Measurements from ENCODE around the gene LHX3.

LHX3 gene

GRCh38 chr9:136190656-136191055 lies 14.3 kb downstream of the LHX3 start:
- DNase-seq: no peak

- DNase-seq: no peak
These were observed 14.7 kb downstream of the LHX3 start for GRCh38 chr9:136190237-136190601.

- no peak for DNase-seq
These were observed 15.3 kb downstream of the LHX3 start for GRCh38 chr9:136189394-136190236.

GRCh38 chr9:136187683-136188586 lies 17.0 kb downstream of the LHX3 start:
- no peak for DNase-seq

- DNase-seq: no peak
These were observed 17.7 kb downstream of the LHX3 start for GRCh38 chr9:136187197-136187596.

GRCh38 chr9:136186386-136186785 lies 18.5 kb downstream of the LHX3 start:
- DNase-seq: no peak

GRCh38 chr9:136185596-136186366 lies 19.1 kb downstream of the LHX3 start:
- DNase-seq: no peak

- no peak for DNase-seq
These were observed 19.9 kb downstream of the LHX3 start for GRCh38 chr9:136185066-136185465.

GRCh38 chr9:136182850-136183422 lies 22.0 kb downstream of the LHX3 start:
- DNase-seq: no peak

GRCh38 chr9:136182420-136182787 lies 22.5 kb downstream of the LHX3 start:
- DNase-seq: no peak

- no peak for DNase-seq
These were observed 23.0 kb downstream of the LHX3 start for GRCh38 chr9:136181784-136182419.

GRCh38 chr9:136180586-136180985 lies 24.3 kb downstream of the LHX3 start:
- no peak for DNase-seq

GRCh38 chr9:136179761-136180160 lies 25.2 kb downstream of the LHX3 start:
- no peak for DNase-seq

- DNase-seq: no peak
These were observed 25.8 kb downstream of the LHX3 start for GRCh38 chr9:136179101-136179616.

GRCh38 chr9:136178773-136179075 lies 26.2 kb downstream of the LHX3 start:
- DNase-seq: no peak

- no peak for DNase-seq
These were observed 26.7 kb downstream of the LHX3 start for GRCh38 chr9:136178061-136178772.

GRCh38 chr9:136177224-136177623 lies 27.7 kb downstream of the LHX3 start:
- DNase-seq: no peak

GRCh38 chr9:136175616-136176197 lies 29.2 kb downstream of the LHX3 start:
- no peak for DNase-seq

GRCh38 chr9:136174779-136175615 lies 29.9 kb downstream of the LHX3 start:
- no peak for DNase-seq

- no peak for DNase-seq
These were observed 31.2 kb downstream of the LHX3 start for GRCh38 chr9:136173648-136174290.

All from NCI-H1092 (cell line).